Measurements from ENCODE around the gene OGDH. TPM values are rescaled to one million over a fixed set of nuclear protein-coding genes. Genes with fewer than 3 reads are reported as not detected.

Gene OGDH
- total RNA-seq, 1 donor from 2014 or later, result 68.0 TPM

GRCh38 chr7:44581879-44582603, 24.4 kb upstream of the OGDH start, which contains the start of gene TMED4:
TSS of gene TMED4 (minus strand) at chr7:44582231. CDS start at chr7:44582206, 25 bp downstream.
- Mint-ChIP-seq H3K27me3 (ENCODE audit: unreplicated experiment) (no peaks in the 10 kb centered on the region), H3K36me3 (ENCODE audit: unreplicated experiment) (peaks cover 12% of the 10 kb centered on the region), H3K27ac (ENCODE audit: unreplicated experiment) (peak within 1 kb of the TSS; percentile 96), H3K9me3 (ENCODE audit: unreplicated experiment) (no peaks in the 10 kb centered on the region), H3K4me1 (ENCODE audit: unreplicated experiment) (peaks cover 24% of the 10 kb centered on the region), H3K4me3 (ENCODE audit: unreplicated experiment) (peak within 1 kb of the TSS; percentile 89)
- peak; percentile 100 for DNase-seq (ENCODE audit: extremely low spot score, unreplicated experiment)
- no peak for TF ChIP-seq CTCF (IDR thresholded peaks at IDR 0.05)

- no peak for TF ChIP-seq CTCF (IDR thresholded peaks at IDR 0.05)
- Mint-ChIP-seq H3K9me3 (ENCODE audit: unreplicated experiment) (no peaks in the 10 kb centered on the region), H3K27me3 (ENCODE audit: unreplicated experiment) (no peaks in the 10 kb centered on the region), H3K4me3 (ENCODE audit: unreplicated experiment) (peak overlapping the region; percentile 89), H3K4me1 (ENCODE audit: unreplicated experiment) (peaks cover 26% of the 10 kb centered on the region), H3K27ac (ENCODE audit: unreplicated experiment) (peak overlapping the region; percentile 96), H3K36me3 (ENCODE audit: unreplicated experiment) (peaks cover 12% of the 10 kb centered on the region)
- no peak for DNase-seq (ENCODE audit: extremely low spot score, unreplicated experiment)
Measured at GRCh38 chr7:44583146-44583865, 23.1 kb upstream of the OGDH start.

- Mint-ChIP-seq H3K4me3 (ENCODE audit: unreplicated experiment) (no peak overlapping the region), H3K9me3 (ENCODE audit: unreplicated experiment) (no peaks in the 10 kb centered on the region), H3K27ac (ENCODE audit: unreplicated experiment) (no peak overlapping the region), H3K36me3 (ENCODE audit: unreplicated experiment) (no peaks in the 10 kb centered on the region), H3K4me1 (ENCODE audit: unreplicated experiment) (peaks cover 3% of the 10 kb centered on the region), H3K27me3 (ENCODE audit: unreplicated experiment) (peaks cover 3% of the 10 kb centered on the region)
- peak; percentile 78 for TF ChIP-seq CTCF (IDR thresholded peaks at IDR 0.05)
- no peak for DNase-seq (ENCODE audit: extremely low spot score, unreplicated experiment)
Measured at GRCh38 chr7:44587843-44588711, 18.4 kb upstream of the OGDH start.

GRCh38 chr7:44590910-44591309, 15.5 kb upstream of the OGDH start:
- no peak for TF ChIP-seq CTCF (IDR thresholded peaks at IDR 0.05)
- no peaks in the 10 kb centered on the region for H3K9me3 Mint-ChIP-seq (ENCODE audit: unreplicated experiment)
- H3K4me1 Mint-ChIP-seq (ENCODE audit: unreplicated experiment), result peaks cover 3% of the 10 kb centered on the region
- H3K36me3 Mint-ChIP-seq (ENCODE audit: unreplicated experiment), result no peaks in the 10 kb centered on the region
- no peak overlapping the region for H3K27ac Mint-ChIP-seq (ENCODE audit: unreplicated experiment)
- H3K4me3 Mint-ChIP-seq (ENCODE audit: unreplicated experiment), result no peak overlapping the region
- DNase-seq (ENCODE audit: extremely low spot score, unreplicated experiment), result no peak
- H3K27me3 Mint-ChIP-seq (ENCODE audit: unreplicated experiment), result peaks cover 9% of the 10 kb centered on the region
